Fibroblast of upper back skin (primary cell): ENCODE data around the gene GALNS.
"Not testable (repeated sequence)": the region's sequence is repeated elsewhere in the genome, so short reads cannot be mapped to it uniquely, and the experiment has no call there.

Source experiments
- DNase-seq: peaks from one replicate; pipeline ENCODE4 v3.0.0-alpha.2; 2013

GALNS gene

GRCh38 chr16:88780142-88781062 lies 76.3 kb downstream of the GALNS start:
- no peak for DNase-seq

DNA sequence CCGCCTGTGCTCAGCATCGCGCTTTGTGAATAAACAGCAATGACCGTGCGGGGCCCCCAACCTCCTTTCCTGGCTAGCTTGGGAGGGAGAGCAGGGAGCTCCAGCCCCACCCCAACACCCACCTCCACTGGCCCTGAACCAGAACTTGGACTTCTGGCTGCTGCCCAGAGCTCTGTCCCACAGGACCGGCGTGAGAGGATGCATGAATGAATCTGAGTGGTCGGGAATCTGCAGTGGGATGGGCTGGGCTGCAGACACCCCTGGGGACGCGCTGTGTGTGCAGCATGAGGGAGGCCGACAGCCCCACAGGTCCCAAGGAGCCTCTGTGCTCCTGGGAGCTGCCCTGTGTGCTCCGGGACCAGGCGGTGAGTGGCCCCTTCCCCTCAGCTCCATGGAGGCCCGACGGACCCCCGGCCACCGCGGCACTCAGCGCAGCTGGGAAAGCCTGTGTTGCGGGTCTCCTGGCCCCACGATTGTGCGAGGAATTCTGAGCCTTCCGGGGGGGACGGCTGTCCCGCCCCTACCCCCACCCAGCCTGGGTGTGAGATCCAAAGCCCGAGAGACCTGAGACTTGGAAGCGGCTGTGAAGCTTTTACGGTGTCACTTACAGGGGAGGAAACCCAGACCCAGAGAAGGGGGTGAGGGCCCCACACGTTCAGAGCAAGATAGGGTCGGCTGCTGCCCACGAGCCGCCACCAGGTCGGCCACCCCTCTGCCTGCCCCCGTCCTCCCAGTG lies 77.2 kb downstream of the GALNS start:
- DNase-seq: no peak

- DNase-seq: no peak
Observed at GRCh38 chr16:88778541-88779065, 78.1 kb downstream of the GALNS start.

- no peak for DNase-seq
Observed at GRCh38 chr16:88778271-88778525, 78.5 kb downstream of the GALNS start.

DNA sequence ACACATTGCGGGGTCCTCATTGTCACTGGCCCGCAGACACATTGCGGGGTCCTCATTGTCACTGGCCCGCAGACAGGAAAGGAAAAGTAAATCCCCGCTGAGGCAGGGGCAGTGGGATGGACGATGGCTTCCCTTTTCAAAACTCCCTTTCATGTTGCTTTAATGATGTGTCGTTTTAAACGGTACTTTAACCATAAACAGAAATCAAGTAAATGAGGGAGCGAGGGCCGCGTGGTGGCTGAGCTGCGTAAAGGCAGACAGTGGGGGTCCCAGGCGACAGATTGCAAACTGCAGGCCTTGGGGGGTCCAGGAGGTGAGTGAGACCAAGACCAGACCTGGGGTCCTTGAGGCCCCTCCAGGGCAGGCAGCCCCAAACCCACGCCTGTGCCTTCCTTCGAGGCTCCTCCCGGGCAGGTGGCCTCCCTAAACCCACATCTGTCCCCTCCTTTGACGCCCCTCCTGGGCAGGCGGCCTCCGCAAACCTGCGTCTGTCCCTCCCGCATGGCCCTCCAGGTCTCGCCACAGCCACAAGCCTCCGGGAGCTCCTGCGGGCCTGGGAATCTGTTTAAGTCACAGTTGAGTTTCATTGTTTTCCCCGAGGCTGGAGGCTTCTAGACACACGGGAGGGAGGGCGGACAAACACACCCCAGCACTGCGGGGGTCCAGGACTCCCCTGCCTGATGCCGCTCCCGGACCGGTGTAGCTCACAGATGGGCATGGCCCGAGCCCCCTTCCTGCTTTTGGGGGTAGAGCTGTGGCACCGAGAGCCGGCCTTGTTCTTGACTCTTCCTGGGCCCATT lies 79.1 kb downstream of the GALNS start:
- no peak for DNase-seq

- DNase-seq: no peak
Observed at GRCh38 chr16:88775825-88776224, 80.9 kb downstream of the GALNS start.

DNA sequence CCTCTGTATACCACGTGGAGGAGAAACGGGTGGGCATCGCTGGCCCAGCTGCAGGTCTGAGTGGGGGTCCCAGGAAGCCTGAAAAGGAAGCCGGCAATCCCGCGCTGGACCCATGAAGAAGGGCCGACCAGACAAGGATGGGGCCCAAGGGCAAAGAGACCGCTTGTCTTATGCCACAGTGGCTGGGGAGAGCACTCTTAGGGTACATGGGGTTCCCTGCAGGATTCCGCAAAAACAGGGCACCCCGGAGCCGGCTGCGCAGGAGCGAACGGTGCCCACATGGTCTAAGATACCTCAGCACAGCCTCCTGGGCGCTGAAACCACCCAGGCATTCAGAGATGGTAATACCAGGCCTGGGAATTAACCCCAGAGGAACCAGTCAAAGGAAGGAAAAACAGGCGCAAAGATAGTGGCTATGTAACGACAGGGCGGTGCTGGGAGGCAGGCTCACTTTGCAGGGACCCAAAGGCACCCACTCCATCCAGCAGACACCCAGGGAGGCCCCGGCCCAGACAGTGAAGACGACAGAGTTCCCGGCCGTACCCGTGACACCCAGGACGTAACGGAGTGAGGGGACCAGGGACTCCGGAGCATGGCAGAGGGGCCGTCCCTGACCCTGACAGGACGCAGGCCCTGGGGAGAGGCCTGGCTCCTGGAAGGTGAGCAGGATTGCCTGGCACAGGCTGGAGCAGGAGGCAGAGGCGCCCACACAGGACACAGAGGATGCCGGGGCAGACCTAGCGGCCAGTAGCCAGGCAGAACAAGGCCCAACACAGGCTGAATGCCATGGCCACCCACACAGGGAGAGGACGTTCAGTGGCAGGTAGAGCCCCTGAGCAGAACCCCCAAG lies 82.0 kb downstream of the GALNS start:
- DNase-seq: no peak

DNA sequence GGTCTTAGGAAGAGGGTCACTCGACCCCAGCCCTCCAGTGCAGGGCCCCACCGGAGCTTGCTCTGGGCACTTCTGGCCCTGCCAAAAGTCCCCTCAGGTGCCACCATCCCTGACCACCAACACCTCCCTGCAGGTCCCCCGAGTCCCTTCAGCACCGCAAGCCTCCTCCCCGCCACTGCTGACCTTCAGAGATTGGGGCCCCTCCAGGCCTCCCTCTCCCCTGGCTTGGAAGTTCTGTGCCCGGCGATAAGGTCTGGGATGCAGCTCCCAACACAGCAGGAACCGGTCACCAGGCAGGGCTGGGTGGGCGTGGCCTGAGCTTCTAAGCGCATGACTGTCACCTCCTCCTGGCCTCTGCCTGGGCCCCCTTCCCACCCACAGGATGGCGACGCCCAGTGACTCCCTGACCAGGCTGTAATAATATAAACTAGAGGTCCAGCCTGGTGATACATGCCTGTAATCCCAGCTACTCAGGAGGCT lies 82.9 kb downstream of the GALNS start:
- DNase-seq: peak; percentile 43

- DNase-seq: peak; percentile 96
Observed at GRCh38 chr16:88772871-88773811, 83.6 kb downstream of the GALNS start.

- not testable (repeated sequence) for DNase-seq
Observed at GRCh38 chr16:88771781-88772180, 85.0 kb downstream of the GALNS start.

- no peak for DNase-seq
Observed at GRCh38 chr16:88771294-88771772, 85.4 kb downstream of the GALNS start.

DNA sequence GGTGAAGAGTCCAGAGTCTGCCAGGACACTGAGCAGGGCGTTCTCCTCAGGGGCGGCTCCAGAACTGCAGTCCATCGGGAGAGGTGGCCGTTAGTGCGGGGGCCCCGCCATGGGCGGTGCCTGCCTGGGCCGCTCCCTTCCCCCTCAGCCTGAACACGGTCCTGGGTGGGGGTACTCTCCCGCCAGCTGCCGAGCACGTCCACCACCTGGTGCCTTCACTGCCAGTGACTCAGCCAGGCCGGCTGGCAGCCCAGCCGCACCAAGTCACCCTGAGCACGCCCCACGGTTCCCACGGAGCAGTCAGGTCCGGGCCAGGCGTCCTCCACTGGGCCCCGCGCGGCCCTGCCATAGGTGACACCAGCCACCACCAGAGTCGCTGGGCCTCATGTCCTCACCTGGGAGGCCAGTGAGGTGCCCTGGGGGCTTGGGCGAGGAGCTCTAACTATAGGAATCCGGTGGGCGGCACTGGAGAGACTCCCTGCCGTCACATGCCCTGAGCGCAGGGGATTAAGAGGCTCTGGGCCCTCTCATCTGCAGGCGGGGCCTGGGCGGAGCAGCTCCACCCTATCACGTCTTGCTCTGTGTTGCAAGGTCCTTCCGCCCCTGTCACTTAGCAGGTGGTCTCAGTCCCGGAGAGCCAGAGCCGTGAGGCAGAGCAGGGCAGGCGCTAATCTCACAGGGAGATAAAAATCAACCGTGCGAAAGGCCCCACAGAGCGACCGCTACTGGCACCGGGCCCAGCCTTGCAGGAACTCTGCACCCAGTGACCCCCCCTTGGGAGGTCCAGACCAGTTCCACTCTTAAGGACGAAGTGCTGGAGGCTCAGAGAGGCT lies 86.1 kb downstream of the GALNS start:
- peak; percentile 87 for DNase-seq

DNA sequence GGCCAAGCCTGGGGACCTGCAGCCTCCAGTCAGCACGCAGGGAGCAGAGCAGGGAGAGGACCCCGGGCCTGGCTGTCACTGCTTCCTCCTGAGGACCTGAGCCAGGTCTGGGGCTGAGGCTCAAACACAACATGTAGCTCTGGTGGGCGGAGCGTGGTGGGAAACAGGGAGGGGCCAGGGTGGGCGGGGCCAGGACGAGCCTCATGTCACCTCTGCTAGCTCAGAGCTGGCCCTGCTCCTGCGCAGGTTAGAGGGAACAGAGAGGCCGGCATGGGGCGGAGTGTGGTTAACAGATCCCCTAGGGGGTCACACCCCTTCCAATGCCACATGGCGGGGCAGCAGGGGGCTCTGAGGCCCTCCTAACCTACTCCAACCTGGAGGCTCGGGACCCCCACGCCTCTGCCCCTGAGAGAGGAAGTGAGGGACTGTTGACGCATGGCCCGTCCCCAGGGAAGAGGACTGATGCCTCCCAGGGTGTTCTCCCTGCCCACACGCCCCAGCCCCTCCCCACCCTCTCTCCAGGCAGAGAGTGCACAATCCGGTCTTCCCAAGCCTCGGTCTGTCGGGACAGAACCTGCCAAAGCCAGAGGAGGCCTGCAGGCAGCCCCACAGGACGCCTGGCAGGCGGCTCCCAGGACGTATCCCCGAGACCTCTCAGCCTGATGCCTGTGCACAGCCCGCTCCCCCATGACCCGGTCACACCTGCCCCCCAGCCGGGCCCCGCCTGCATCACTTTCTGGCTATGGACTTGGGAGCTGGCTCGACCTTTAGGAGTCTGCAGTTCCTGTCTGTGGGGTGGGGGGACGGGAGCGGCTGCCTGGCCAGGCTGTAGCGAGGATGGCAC lies 86.9 kb downstream of the GALNS start:
- DNase-seq: no peak

DNA sequence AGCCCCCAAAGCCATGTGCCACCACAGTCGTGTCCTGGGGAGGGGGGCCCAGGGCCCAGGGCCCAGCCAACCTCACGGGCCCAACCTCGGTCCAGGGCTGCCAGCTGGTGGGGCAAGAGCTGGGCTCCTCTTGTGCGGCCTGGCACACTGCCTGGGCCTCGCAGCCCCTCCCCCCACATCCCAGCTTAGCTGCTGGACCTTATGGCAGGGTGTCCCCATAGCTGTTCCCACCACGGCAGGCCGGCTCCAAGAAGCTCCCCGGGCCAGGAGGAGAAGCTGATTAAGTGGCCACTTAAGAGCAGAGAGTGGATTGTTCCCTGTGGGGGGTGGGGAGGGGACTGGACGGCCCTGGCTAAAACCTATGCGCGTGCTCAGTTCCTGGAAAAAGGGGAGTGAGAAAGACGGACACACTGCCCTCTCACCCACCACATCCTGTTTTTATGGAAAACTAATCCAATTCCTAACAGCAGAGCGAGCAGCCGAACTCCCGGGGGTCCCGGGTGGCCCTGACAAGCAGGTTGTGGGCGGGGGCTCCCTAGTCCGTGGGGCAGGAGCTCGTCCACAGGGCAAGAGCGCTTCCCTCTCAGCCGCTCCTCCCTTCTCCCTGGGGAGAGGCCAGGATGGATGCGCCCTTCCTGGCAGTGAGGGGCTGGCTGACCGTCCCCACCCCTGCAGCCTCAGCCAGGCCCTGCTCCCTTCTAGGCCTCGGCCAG lies 88.5 kb downstream of the GALNS start:
- DNase-seq: no peak

DNA sequence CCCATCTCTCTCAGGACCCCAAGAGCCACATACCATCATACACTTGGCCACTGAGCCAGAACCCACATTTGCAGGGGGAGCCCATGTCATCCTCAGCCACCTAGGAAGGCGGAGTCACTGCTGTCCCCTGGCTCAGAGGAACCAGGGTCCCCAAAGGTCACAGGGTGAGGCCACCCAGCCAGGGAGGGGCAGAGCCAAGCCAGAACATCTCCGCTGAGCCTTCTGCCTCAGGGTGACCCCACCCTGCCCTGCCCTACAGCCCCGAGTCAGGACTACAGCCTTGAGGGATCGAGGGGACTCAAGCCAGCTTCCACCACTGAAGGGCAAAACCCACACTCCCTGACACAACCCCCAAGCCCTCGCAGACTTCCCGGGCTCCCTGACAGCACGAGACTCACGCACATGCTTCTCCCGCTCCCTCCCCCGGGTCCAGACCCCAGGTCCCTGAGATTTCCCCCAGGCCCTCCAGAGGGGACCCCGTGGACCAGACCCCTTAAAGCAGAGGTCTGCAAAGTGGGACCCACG lies 89.1 kb downstream of the GALNS start:
- DNase-seq: no peak

GRCh38 chr16:88766975-88767374 lies 89.8 kb downstream of the GALNS start:
- DNase-seq: no peak

GRCh38 chr16:88764913-88765349 lies 91.8 kb downstream of the GALNS start:
- no peak for DNase-seq

GRCh38 chr16:88764080-88764479 lies 92.7 kb downstream of the GALNS start:
- DNase-seq: no peak
